Activated T-helper 2 cell treated with anti-CD3 and anti-CD28 coated beads, Interferon-gamma antibody, Interleukin-2, Interleukin-4, amounts not matched to agents 10 μg/mL and 5 μg/mL and 100 μg/mL, durations not matched to agents 14 hours and 24 hours and 36 hours (primary cell): ENCODE measurements around the gene ATIC. TPM values are rescaled to one million over a fixed set of nuclear protein-coding genes. Genes with fewer than 3 reads are reported as not detected.

Experiments used
- DNase-seq: peaks from one replicate; pipeline ENCODE4 v3.0.0; 2021; ENCODE audit warnings: low spot score
- H3K27ac Mint-ChIP-seq: one replicate; pipeline ENCODE4 v1.8.0; 2021; ENCODE audit warnings: mixed read lengths
- H3K27me3 Mint-ChIP-seq: one replicate; pipeline ENCODE4 v1.8.0; 2021; ENCODE audit warnings: low read depth, mixed read lengths
- H3K36me3 Mint-ChIP-seq: one replicate; pipeline ENCODE4 v1.8.0; 2021; ENCODE audit warnings: low read depth, mixed read lengths
- H3K4me1 Mint-ChIP-seq: one replicate; pipeline ENCODE4 v1.8.0; 2021; ENCODE audit warnings: low read depth, mixed read lengths
- H3K4me3 Mint-ChIP-seq: one replicate; pipeline ENCODE4 v1.8.0; 2021; ENCODE audit warnings: low read depth, mild to moderate bottlenecking, moderate library complexity, mixed read lengths
- H3K9me3 Mint-ChIP-seq: one replicate; pipeline ENCODE4 v1.8.0; 2021; ENCODE audit warnings: mixed read lengths
- intact Hi-C: fragments of 100-400 bp; cut with micrococcal nuclease; formaldehyde crosslinking; loops from one replicate; pipeline ENCODE4 v1.15.1; 2023
- total RNA-seq: library from RNA; stranded (reverse); gene quantifications from 2 replicates; pipeline ENCODE4 v1.2.3, GENCODE V29; 2022

ATIC gene
- total RNA-seq, 1 donor from 2014 or later, result 296 TPM

GRCh38 chr2:215320102-215320501 is 8.2 kb downstream of the ATIC start:
- Mint-ChIP-seq H3K36me3 (peaks cover 85% of the 10 kb centered on the region), H3K27ac (no peak overlapping the region), H3K27me3 (no peaks in the 10 kb centered on the region), H3K4me3 (no peak overlapping the region), H3K9me3 (no peaks in the 10 kb centered on the region), H3K4me1 (peaks cover 23% of the 10 kb centered on the region)
- intact Hi-C loops, result no loop called here
- no peak for DNase-seq

GRCh38 chr2:215320679-215321078 is 8.8 kb downstream of the ATIC start:
- Mint-ChIP-seq H3K36me3 (peaks cover 83% of the 10 kb centered on the region), H3K4me3 (no peak overlapping the region), H3K27me3 (no peaks in the 10 kb centered on the region), H3K4me1 (peaks cover 23% of the 10 kb centered on the region), H3K9me3 (no peaks in the 10 kb centered on the region), H3K27ac (no peak overlapping the region)
- intact Hi-C loops, result no loop called here
- no peak for DNase-seq

GRCh38 chr2:215324811-215325210 is 13.0 kb downstream of the ATIC start:
- Mint-ChIP-seq H3K4me1 (peaks cover 21% of the 10 kb centered on the region), H3K27ac (no peak overlapping the region)
- intact Hi-C loops, result no loop called here

GRCh38 chr2:215328066-215328465 is 16.2 kb downstream of the ATIC start:
- peaks cover 83% of the 10 kb centered on the region for H3K36me3 Mint-ChIP-seq
- no peak for DNase-seq
- peaks cover 28% of the 10 kb centered on the region for H3K4me1 Mint-ChIP-seq
- H3K4me3 Mint-ChIP-seq, result no peak overlapping the region
- H3K27me3 Mint-ChIP-seq, result no peaks in the 10 kb centered on the region
- no peak overlapping the region for H3K27ac Mint-ChIP-seq
- intact Hi-C loops, result no loop called here
- no peaks in the 10 kb centered on the region for H3K9me3 Mint-ChIP-seq

More at GRCh38 chr2:215324811-215325210, 13.0 kb downstream of the ATIC start:
- no peak for DNase-seq
- Mint-ChIP-seq H3K36me3 (peaks cover 87% of the 10 kb centered on the region), H3K4me3 (no peak overlapping the region), H3K27me3 (no peaks in the 10 kb centered on the region), H3K9me3 (no peaks in the 10 kb centered on the region)

- Mint-ChIP-seq H3K4me3 (no peak overlapping the region), H3K4me1 (peaks cover 18% of the 10 kb centered on the region), H3K27ac (no peak overlapping the region), H3K9me3 (no peaks in the 10 kb centered on the region), H3K27me3 (no peaks in the 10 kb centered on the region), H3K36me3 (peaks cover 75% of the 10 kb centered on the region)
- no peak for DNase-seq
- intact Hi-C loops, result no loop called here
Observed at GRCh38 chr2:215332872-215333595, 21.2 kb downstream of the ATIC start.

- H3K27me3 Mint-ChIP-seq, result no peaks in the 10 kb centered on the region
- no peaks in the 10 kb centered on the region for H3K9me3 Mint-ChIP-seq
- peaks cover 85% of the 10 kb centered on the region for H3K36me3 Mint-ChIP-seq
- no peak for DNase-seq
- no peak overlapping the region for H3K27ac Mint-ChIP-seq
- intact Hi-C loops, result no loop called here
- no peak overlapping the region for H3K4me3 Mint-ChIP-seq
- H3K4me1 Mint-ChIP-seq, result no peaks in the 10 kb centered on the region
Observed at GRCh38 chr2:215338883-215339679, 27.2 kb downstream of the ATIC start.

GRCh38 chr2:215347878-215348277 is 36.0 kb downstream of the ATIC start:
- no peaks in the 10 kb centered on the region for H3K4me1 Mint-ChIP-seq
- H3K27me3 Mint-ChIP-seq, result no peaks in the 10 kb centered on the region
- intact Hi-C loops, result no loop called here
- H3K4me3 Mint-ChIP-seq, result no peak overlapping the region
- no peak overlapping the region for H3K27ac Mint-ChIP-seq
- H3K9me3 Mint-ChIP-seq, result no peaks in the 10 kb centered on the region
- no peak for DNase-seq
- peaks cover 82% of the 10 kb centered on the region for H3K36me3 Mint-ChIP-seq

- Mint-ChIP-seq H3K9me3 (no peaks in the 10 kb centered on the region), H3K4me1 (no peaks in the 10 kb centered on the region), H3K4me3 (no peak overlapping the region), H3K27me3 (no peaks in the 10 kb centered on the region), H3K36me3 (peaks cover 70% of the 10 kb centered on the region), H3K27ac (no peak overlapping the region)
- intact Hi-C loops, result loop anchor here (5.0 kb wide), 1 partner anchor 40 kb away; the partner anchor contains the start of gene ATIC
- no peak for DNase-seq
Observed at GRCh38 chr2:215352602-215353001, 40.7 kb downstream of the ATIC start.

GRCh38 chr2:215354771-215355695 is 43.2 kb downstream of the ATIC start:
- Mint-ChIP-seq H3K4me3 (no peak overlapping the region), H3K27me3 (no peaks in the 10 kb centered on the region), H3K4me1 (no peaks in the 10 kb centered on the region), H3K36me3 (peaks cover 53% of the 10 kb centered on the region), H3K27ac (no peak overlapping the region), H3K9me3 (no peaks in the 10 kb centered on the region)
- DNase-seq, result no peak
- intact Hi-C loops, result loop anchor here (5.0 kb wide), 1 partner anchor 43 kb away; the partner anchor contains the start of gene ATIC

GRCh38 chr2:215355801-215356200 is 43.9 kb downstream of the ATIC start:
- Mint-ChIP-seq H3K27ac (no peak overlapping the region), H3K9me3 (no peaks in the 10 kb centered on the region), H3K27me3 (no peaks in the 10 kb centered on the region), H3K4me3 (no peak overlapping the region), H3K4me1 (no peaks in the 10 kb centered on the region), H3K36me3 (peaks cover 45% of the 10 kb centered on the region)
- intact Hi-C loops, result no loop called here
- no peak for DNase-seq

- intact Hi-C loops, result no loop called here
- H3K4me3 Mint-ChIP-seq, result no peak overlapping the region
- DNase-seq, result no peak
- H3K9me3 Mint-ChIP-seq, result no peaks in the 10 kb centered on the region
- H3K36me3 Mint-ChIP-seq, result peaks cover 43% of the 10 kb centered on the region
- H3K4me1 Mint-ChIP-seq, result no peaks in the 10 kb centered on the region
- H3K27ac Mint-ChIP-seq, result no peak overlapping the region
- no peaks in the 10 kb centered on the region for H3K27me3 Mint-ChIP-seq
Observed at GRCh38 chr2:215356334-215356947, 44.6 kb downstream of the ATIC start.

- Mint-ChIP-seq H3K9me3 (no peaks in the 10 kb centered on the region), H3K4me1 (no peaks in the 10 kb centered on the region), H3K27me3 (no peaks in the 10 kb centered on the region), H3K27ac (no peak overlapping the region), H3K4me3 (no peak overlapping the region), H3K36me3 (peaks cover 38% of the 10 kb centered on the region)
- intact Hi-C loops, result no loop called here
- DNase-seq, result no peak
Observed at GRCh38 chr2:215356948-215357461, 45.1 kb downstream of the ATIC start.
